Measurements from ENCODE around the gene PARP16.

DNA sequence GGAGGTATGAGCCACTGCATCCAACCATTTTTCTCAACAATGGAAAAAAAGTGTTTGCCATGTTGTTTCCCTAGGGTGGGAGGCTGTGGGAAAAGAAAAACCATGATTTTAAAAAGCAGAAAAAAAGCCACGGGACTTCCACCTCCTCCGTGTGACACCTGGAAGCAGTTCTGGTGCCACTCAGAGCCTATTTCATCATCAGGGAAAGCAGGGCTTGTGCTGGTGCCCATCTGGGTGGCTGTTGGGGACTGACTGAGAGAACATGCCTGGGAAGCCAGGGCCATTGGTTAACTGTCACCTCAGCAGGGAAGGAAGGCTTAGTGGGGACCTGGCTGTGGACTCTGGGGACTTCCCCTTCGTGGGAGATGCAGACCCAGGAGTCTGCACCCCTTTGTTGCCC lies 25.1 kb upstream of the PARP16 start:
- TF ChIP-seq, protein P1, sequence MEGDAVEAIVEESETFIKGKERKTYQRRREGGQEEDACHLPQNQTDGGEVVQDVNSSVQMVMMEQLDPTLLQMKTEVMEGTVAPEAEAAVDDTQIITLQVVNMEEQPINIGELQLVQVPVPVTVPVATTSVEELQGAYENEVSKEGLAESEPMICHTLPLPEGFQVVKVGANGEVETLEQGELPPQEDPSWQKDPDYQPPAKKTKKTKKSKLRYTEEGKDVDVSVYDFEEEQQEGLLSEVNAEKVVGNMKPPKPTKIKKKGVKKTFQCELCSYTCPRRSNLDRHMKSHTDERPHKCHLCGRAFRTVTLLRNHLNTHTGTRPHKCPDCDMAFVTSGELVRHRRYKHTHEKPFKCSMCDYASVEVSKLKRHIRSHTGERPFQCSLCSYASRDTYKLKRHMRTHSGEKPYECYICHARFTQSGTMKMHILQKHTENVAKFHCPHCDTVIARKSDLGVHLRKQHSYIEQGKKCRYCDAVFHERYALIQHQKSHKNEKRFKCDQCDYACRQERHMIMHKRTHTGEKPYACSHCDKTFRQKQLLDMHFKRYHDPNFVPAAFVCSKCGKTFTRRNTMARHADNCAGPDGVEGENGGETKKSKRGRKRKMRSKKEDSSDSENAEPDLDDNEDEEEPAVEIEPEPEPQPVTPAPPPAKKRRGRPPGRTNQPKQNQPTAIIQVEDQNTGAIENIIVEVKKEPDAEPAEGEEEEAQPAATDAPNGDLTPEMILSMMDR (IDR thresholded peaks at IDR 0.05; ENCODE audit: low read depth, low read length) = no peak
- no peak for TF ChIP-seq POLR2A (IDR thresholded peaks at IDR 0.05; ENCODE audit: extremely low read depth, insufficient read length)
- TF ChIP-seq, protein P2, sequence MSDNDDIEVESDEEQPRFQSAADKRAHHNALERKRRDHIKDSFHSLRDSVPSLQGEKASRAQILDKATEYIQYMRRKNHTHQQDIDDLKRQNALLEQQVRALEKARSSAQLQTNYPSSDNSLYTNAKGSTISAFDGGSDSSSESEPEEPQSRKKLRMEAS (IDR thresholded peaks at IDR 0.05; ENCODE audit: low read depth, low read length) = no peak
